HCT116 (cell line): ENCODE results near the gene EMB. TPM values are rescaled to one million over a fixed set of nuclear protein-coding genes. Genes with fewer than 3 reads are reported as not detected.
"Not testable (repeated sequence)": the region's sequence is repeated elsewhere in the genome, so short reads cannot be mapped to it uniquely, and the experiment has no call there.

Source experiments
- ATAC-seq: fragments of 200-7000 bp; cut with Tn5 transposase; 2 replicates; pipeline ENCODE4 v1.9.1; 2020; ENCODE audit warnings: mild to moderate bottlenecking, moderate library complexity
- BruUV-seq: library from RNA; stranded (reverse); fragments of 400-500 nt; replicated peaks from 2 replicates; lab custom pipeline; 2021; lab: Mats Ljungman, UMichigan
- CTCF ChIA-PET: fragments of 300-600 bp; sonication (Branson Sonifier 250); formaldehyde crosslinking; loops from one replicate; lab custom pipeline; 2021; ENCODE audit warnings: antibody characterized with exemption; lab: Charles Lee
- POLR2A ChIA-PET: fragments of 300-600, 350-600 bp; sonication (Branson Sonifier 250); formaldehyde crosslinking; loops from one replicate; lab custom pipeline; 2021; ENCODE audit warnings: antibody characterized with exemption; lab: Charles Lee
- RAD21 ChIA-PET, 2 experiments: fragments of 300-600 bp; sonication (Branson Sonifier 250); formaldehyde crosslinking; loops; one replicate each; lab custom pipeline; 2023; ENCODE audit warnings: low total read pairs in 2 of 2; ENCODE audit not compliant: uncharacterized antibody in 2 of 2, unreplicated experiment in 2 of 2, low non-redundant PET in 1 of 2; lab: Charles Lee
- DNase-seq: peaks from one replicate; pipeline ENCODE4 v3.0.0-alpha.2; 2010; ENCODE audit warnings: low read depth, low spot score
- H2AFZ ChIP-seq: fragments of 200-600 bp; shearing (Covaris generic), sonication (generic); 2 replicates; pipeline ENCODE4 v1.6.1; 2017; ENCODE audit warnings: low read depth, mixed run types, mixed read lengths, antibody characterized with exemption, low read length; ENCODE audit not compliant: poor library complexity, severe bottlenecking
- H3K27ac ChIP-seq: 2 replicates; pipeline ENCODE4 v1.5.1; 2012; ENCODE audit warnings: low read depth, low read length
- H3K27me3 ChIP-seq: fragments of 200-600 bp; sonication (generic); 2 replicates; pipeline ENCODE4 v1.6.1; 2016; ENCODE audit warnings: mixed run types, low read length, mixed read lengths; ENCODE audit not compliant: insufficient read depth
- H3K36me3 ChIP-seq, 2 experiments: fragments of 200-500 bp in 1 of 2; fragments of 200-600 bp in 1 of 2; sonication (Bioruptor generic) in 1 of 2; sonication (generic) in 1 of 2; 2 replicates each; pipeline versions ENCODE4 v1.5.1 to v1.6.1; 2014 to 2016; ENCODE audit warnings: low read length in 2 of 2, inconsistent platforms in 1 of 2, mixed read lengths in 1 of 2, mixed run types in 1 of 2; ENCODE audit not compliant: insufficient read depth in 2 of 2, control insufficient read depth in 1 of 2
- H3K4me1 ChIP-seq, 2 experiments: fragments of 200-600 bp in 1 of 2; sonication (generic) in 1 of 2; 2 replicates each; pipeline versions ENCODE4 v1.5.1 to v1.6.1; 2012 to 2017; ENCODE audit warnings: low read length in 2 of 2, inconsistent platforms in 1 of 2, mild to moderate bottlenecking in 1 of 2, mixed read lengths in 1 of 2, mixed run types in 1 of 2, moderate library complexity in 1 of 2; ENCODE audit not compliant: insufficient read depth in 2 of 2, control insufficient read depth in 1 of 2
- H3K4me2 ChIP-seq: fragments of 200-600 bp; sonication (generic); 2 replicates; pipeline ENCODE4 v1.6.1; 2017; ENCODE audit warnings: mixed run types, low read length, mixed read lengths
- H3K4me3 ChIP-seq, 2 experiments: fragments of 200-600 bp in 1 of 2; sonication (generic) in 1 of 2; replicated peaks in 1 of 2; 2 replicates each; pipeline ENCODE4 v1.5.1; 2011 to 2016; ENCODE audit warnings: low read length in 2 of 2, control low read depth in 1 of 2, low read depth in 1 of 2, mild to moderate bottlenecking in 1 of 2, mixed read lengths in 1 of 2, mixed run types in 1 of 2
- H3K79me2 ChIP-seq: fragments of 200-600 bp; sonication (generic); 2 replicates; pipeline ENCODE4 v1.6.1; 2017; ENCODE audit warnings: mild to moderate bottlenecking, mixed run types, low read length, moderate library complexity, mixed read lengths; ENCODE audit not compliant: insufficient read depth
- H3K9ac ChIP-seq: fragments of 200-600 bp; sonication (generic); 2 replicates; pipeline ENCODE4 v1.6.1; 2016; ENCODE audit warnings: low read length, mixed read lengths
- H3K9me2 ChIP-seq: fragments of 200-600 bp; sonication (generic), shearing (Covaris generic); 2 replicates; pipeline ENCODE4 v1.6.1; 2017; ENCODE audit warnings: mixed run types, mild to moderate bottlenecking, moderate library complexity; ENCODE audit not compliant: insufficient read depth
- H3K9me3 ChIP-seq, 2 experiments: fragments of 200-500 bp in 1 of 2; fragments of 200-600 bp in 1 of 2; sonication (Bioruptor generic) in 1 of 2; sonication (generic) in 1 of 2; 2 replicates each; pipeline ENCODE4 v1.6.1; 2014 to 2017; ENCODE audit warnings: low read length in 2 of 2, mixed read lengths in 2 of 2, inconsistent platforms in 1 of 2, low read depth in 1 of 2, mild to moderate bottlenecking in 1 of 2, mixed run types in 1 of 2, moderate library complexity in 1 of 2; ENCODE audit not compliant: control insufficient read depth in 1 of 2, insufficient read depth in 1 of 2
- H4K20me1 ChIP-seq: fragments of 200-600 bp; sonication (generic), shearing (Covaris generic); 2 replicates; pipeline ENCODE4 v1.6.1; 2017; ENCODE audit warnings: mixed run types, mild to moderate bottlenecking, moderate library complexity; ENCODE audit not compliant: insufficient read depth
- CBX3 ChIP-seq: IDR thresholded peaks from 2 replicates; pipeline ENCODE4 v1.6.1; 2012; ENCODE audit warnings: low read depth
- CEBPB ChIP-seq: IDR thresholded peaks from 2 replicates; pipeline ENCODE4 v1.6.1; 2012; ENCODE audit warnings: low read depth
- EGR1 ChIP-seq: IDR thresholded peaks from 2 replicates; pipeline ENCODE4 v1.6.1; 2012; ENCODE audit warnings: low read depth
- ELF1 ChIP-seq: IDR thresholded peaks from 2 replicates; pipeline ENCODE4 v1.6.1; 2012; ENCODE audit warnings: low read depth, borderline replicate concordance
- FOSL1 ChIP-seq: IDR thresholded peaks from 2 replicates; pipeline ENCODE4 v1.6.1; 2012; ENCODE audit warnings: low read depth
- MAX ChIP-seq: IDR thresholded peaks from 2 replicates; pipeline ENCODE4 v1.6.1; 2012
- POLR2AphosphoS5 ChIP-seq: IDR thresholded peaks from 2 replicates; pipeline ENCODE4 v1.6.1; 2011; ENCODE audit warnings: mild to moderate bottlenecking, low read depth, low read length, moderate library complexity
- SIN3A ChIP-seq: IDR thresholded peaks from 2 replicates; pipeline ENCODE4 v1.6.1; 2012; ENCODE audit warnings: low read depth
- SRF ChIP-seq: IDR thresholded peaks from 2 replicates; pipeline ENCODE4 v1.6.1; 2012; ENCODE audit warnings: low read depth
- TCF7L2 ChIP-seq: IDR thresholded peaks from 2 replicates; pipeline ENCODE4 v1.7.0; 2011; ENCODE audit warnings: borderline replicate concordance, inconsistent platforms; ENCODE audit not compliant: insufficient read depth, insufficient read length; ENCODE audit errors: extremely low read depth
- YY1 ChIP-seq: IDR thresholded peaks from 2 replicates; pipeline ENCODE4 v1.6.1; 2011; ENCODE audit warnings: low read length, low read depth, moderate library complexity, mild to moderate bottlenecking; ENCODE audit not compliant: insufficient replicate concordance; ENCODE audit errors: extremely low read depth
- ZBTB33 ChIP-seq: IDR thresholded peaks from 2 replicates; pipeline ENCODE4 v1.6.1; 2011; ENCODE audit warnings: mild to moderate bottlenecking, low read length, moderate library complexity; ENCODE audit not compliant: insufficient replicate concordance; ENCODE audit errors: extremely low read depth
- ZFX ChIP-seq: fragments of 450-650 bp; IDR thresholded peaks from 2 replicates; pipeline ENCODE4 v1.6.1; 2017
- ZNF274 ChIP-seq: fragments of 200-500 bp; sonication (Bioruptor generic); IDR thresholded peaks from 2 replicates; pipeline ENCODE4 v1.6.1; 2014; ENCODE audit warnings: mild to moderate bottlenecking, low read depth, low read length, inconsistent platforms
- intact Hi-C: fragments of 100-400 bp; cut with micrococcal nuclease; formaldehyde crosslinking; loops from 2 replicates; pipeline ENCODE4 v1.10.0; 2022
- total RNA-seq: library from RNA; stranded (reverse); gene quantifications from one replicate; pipeline ENCODE4 v1.2.1, GENCODE V29; 2021; ENCODE audit not compliant: unreplicated experiment
- TF ChIP-seq, protein P1 (sequence below): IDR thresholded peaks from 2 replicates; pipeline ENCODE4 v1.6.1; 2012
- TF ChIP-seq, protein P2 (sequence below), 3 experiments: fragments of 200-600 bp in 1 of 3; sonication (generic) in 1 of 3; IDR thresholded peaks in 2 of 3; conservative IDR thresholded peaks in 1 of 3; 2 replicates each; pipeline ENCODE4 v1.5.1; 2012 to 2017; ENCODE audit warnings: low read depth in 2 of 3, low read length in 2 of 3, antibody characterized with exemption in 1 of 3, borderline replicate concordance in 1 of 3, control low read depth in 1 of 3, mild to moderate bottlenecking in 1 of 3, mixed read lengths in 1 of 3, mixed run types in 1 of 3, moderate library complexity in 1 of 3; ENCODE audit not compliant: insufficient read depth in 1 of 3

EMB gene
- total RNA-seq, 1 experiment from 2014 or later, result 15.2 TPM

GRCh38 chr5:50415912-50416311, 25.2 kb downstream of the EMB start:
- Histone ChIP-seq H3K9ac (no peak overlapping the region), H3K9me3 (no peaks in the 10 kb centered on the region), H3K4me3 (no peak overlapping the region), H3K4me1 (no peaks in the 10 kb centered on the region), H3K9me2 (no peaks in the 10 kb centered on the region), H3K4me2 (no peak overlapping the region), H3K36me3 (no peaks in the 10 kb centered on the region), H2AFZ (no peak overlapping the region)
- RAD21 ChIA-PET, result no interaction called here
- DNase-seq, result no peak
- CTCF ChIA-PET, result no interaction called here
- POLR2A ChIA-PET, result no interaction called here
- intact Hi-C loops, result no loop called here
- TF ChIP-seq EGR1, result no peak
- TF ChIP-seq, protein P1, sequence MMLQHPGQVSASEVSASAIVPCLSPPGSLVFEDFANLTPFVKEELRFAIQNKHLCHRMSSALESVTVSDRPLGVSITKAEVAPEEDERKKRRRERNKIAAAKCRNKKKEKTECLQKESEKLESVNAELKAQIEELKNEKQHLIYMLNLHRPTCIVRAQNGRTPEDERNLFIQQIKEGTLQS, result no peak
- TF ChIP-seq CBX3, result no peak
- TF ChIP-seq POLR2AphosphoS5, result no peak
- TF ChIP-seq SRF, result no peak
- TF ChIP-seq, protein P2, sequence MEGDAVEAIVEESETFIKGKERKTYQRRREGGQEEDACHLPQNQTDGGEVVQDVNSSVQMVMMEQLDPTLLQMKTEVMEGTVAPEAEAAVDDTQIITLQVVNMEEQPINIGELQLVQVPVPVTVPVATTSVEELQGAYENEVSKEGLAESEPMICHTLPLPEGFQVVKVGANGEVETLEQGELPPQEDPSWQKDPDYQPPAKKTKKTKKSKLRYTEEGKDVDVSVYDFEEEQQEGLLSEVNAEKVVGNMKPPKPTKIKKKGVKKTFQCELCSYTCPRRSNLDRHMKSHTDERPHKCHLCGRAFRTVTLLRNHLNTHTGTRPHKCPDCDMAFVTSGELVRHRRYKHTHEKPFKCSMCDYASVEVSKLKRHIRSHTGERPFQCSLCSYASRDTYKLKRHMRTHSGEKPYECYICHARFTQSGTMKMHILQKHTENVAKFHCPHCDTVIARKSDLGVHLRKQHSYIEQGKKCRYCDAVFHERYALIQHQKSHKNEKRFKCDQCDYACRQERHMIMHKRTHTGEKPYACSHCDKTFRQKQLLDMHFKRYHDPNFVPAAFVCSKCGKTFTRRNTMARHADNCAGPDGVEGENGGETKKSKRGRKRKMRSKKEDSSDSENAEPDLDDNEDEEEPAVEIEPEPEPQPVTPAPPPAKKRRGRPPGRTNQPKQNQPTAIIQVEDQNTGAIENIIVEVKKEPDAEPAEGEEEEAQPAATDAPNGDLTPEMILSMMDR (IDR thresholded peaks at IDR 0.05 in 2 of 3, conservative IDR thresholded peaks at IDR 0.05 in 1 of 3; ENCODE audit: borderline replicate concordance in 1 of 3, insufficient read depth in 1 of 3, low read depth in 2 of 3, low read length in 2 of 3), result no peak
- no peak for TF ChIP-seq MAX
- TF ChIP-seq CEBPB, result no peak
- TF ChIP-seq ZNF274, result no peak
- no peak for TF ChIP-seq SIN3A
- no peak for TF ChIP-seq YY1
- no peak for TF ChIP-seq FOSL1
- no peak for TF ChIP-seq ZBTB33
- TF ChIP-seq ZFX, result no peak
- TF ChIP-seq TCF7L2, result no peak
- no peak for TF ChIP-seq ELF1
- TF ChIP-seq, all 23 proteins: peak for 0
- H3K79me2 ChIP-seq, result no peaks in the 10 kb centered on the region
- BruUV-seq, result no TSS peak
- H3K27me3 ChIP-seq, result no peaks in the 10 kb centered on the region
- H3K27ac ChIP-seq, result no peak overlapping the region
- H4K20me1 ChIP-seq, result no peaks in the 10 kb centered on the region
- no peak for ATAC-seq

GRCh38 chr5:50410932-50411331, 30.2 kb downstream of the EMB start:
- DNase-seq, H3K79me2 ChIP-seq, H3K4me2 ChIP-seq, H2AFZ ChIP-seq, H3K4me3 ChIP-seq, H3K27me3 ChIP-seq, H3K9ac ChIP-seq, RAD21 ChIA-PET, H4K20me1 ChIP-seq, H3K27ac ChIP-seq, ATAC-seq, H3K36me3 ChIP-seq, BruUV-seq, H3K4me1 ChIP-seq, H3K9me2 ChIP-seq, intact Hi-C loops, H3K9me3 ChIP-seq, CTCF ChIA-PET, POLR2A ChIA-PET: not testable (repeated sequence)
